Measurements from ENCODE around the gene LGALS3. TPM values are rescaled to one million over a fixed set of nuclear protein-coding genes. Genes with fewer than 3 reads are reported as not detected.
A peak's percentile ranks its signal among the peaks of the same experiment; 100 is the strongest.

Gene LGALS3
- total RNA-seq, 8 experiments from 2014 or later = 0.54 to 47.2 (median 16.2) TPM

DNA sequence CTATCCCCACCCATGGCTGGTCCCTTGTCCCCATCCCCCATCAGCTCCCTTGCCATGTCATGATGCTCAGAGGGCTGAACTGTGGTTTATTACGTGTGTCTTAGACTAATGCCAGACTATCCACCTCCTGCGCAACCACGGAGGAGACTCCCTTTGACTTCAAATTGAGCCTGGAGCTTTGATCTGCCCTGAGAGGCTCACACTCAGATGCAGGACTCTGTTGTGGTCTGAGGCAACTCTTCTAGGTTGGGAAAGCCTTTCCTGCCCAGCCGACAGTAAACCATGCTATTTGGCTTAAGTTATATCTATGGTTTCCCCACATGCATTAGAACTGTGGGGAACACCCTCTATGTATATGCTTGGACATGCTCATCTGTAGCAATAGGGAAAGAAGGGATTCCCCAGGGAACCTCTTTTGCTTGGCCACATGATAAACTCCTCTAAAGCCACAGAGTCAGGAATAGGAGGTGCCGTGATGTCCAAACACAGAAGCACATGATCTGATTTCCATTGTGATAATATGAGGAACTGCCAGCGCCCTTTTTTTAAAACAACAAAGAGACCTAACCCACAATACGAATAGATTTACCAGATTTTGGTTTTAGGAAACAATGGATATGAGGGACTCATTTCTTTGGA lies 11.1 kb upstream of the LGALS3 start:
- H3K4me1 ChIP-seq (replicated peaks in 1 of 2) = peaks cover 15 to 17% of the 10 kb centered on the region in 2 donors
- H3K27ac ChIP-seq = no peak overlapping the region

DNA sequence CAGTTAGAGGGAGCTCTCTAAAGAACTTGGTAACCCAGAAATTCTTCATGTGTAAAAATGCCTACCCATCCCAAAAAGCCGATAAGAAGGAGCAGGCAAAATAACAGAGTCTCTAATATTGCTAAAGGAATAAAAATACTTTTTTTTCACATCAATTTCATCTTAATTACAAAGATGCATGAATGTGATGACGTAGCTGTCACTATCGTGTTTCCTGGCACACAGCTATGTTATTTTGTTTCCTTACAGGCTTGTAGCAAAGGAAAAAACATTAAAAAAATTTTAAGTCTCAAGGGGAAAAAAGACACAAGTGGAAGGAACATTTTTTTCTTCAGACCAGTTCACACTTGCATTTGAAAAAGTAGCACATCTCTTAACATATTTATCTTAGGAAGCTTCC lies 10.3 kb upstream of the LGALS3 start:
- WGBS, 10 experiments = 29 to 100% (median 71%) methylated on average over 1 to 3 of the region's 3 CpGs; no CpG with 5 or more reads in 1 of the 10 experiments
- no peak overlapping the region for H3K4me3 ChIP-seq

More for the DNA sequence above, 11.1 kb upstream of the LGALS3 start:
- no peak overlapping the region for H3K4me3 ChIP-seq
- in situ Hi-C loops (cut with MboI; ENCODE audit: low pct_unique_long_range_greater_than_20kb in 2 of 9, low sequenced_read_pairs in 9 of 9, unreplicated experiment in 9 of 9) = no loop called here
- 0 to 100% (median 73%) methylated on average over 1 to 4 of the region's 7 CpGs; no CpG with 5 or more reads in 2 of the 10 experiments for WGBS, 10 experiments
- ATAC-seq (replicated peaks in 6 of 8) = peak in 6 of 8 experiments; percentile 14 to 80 (median 51)

DNA sequence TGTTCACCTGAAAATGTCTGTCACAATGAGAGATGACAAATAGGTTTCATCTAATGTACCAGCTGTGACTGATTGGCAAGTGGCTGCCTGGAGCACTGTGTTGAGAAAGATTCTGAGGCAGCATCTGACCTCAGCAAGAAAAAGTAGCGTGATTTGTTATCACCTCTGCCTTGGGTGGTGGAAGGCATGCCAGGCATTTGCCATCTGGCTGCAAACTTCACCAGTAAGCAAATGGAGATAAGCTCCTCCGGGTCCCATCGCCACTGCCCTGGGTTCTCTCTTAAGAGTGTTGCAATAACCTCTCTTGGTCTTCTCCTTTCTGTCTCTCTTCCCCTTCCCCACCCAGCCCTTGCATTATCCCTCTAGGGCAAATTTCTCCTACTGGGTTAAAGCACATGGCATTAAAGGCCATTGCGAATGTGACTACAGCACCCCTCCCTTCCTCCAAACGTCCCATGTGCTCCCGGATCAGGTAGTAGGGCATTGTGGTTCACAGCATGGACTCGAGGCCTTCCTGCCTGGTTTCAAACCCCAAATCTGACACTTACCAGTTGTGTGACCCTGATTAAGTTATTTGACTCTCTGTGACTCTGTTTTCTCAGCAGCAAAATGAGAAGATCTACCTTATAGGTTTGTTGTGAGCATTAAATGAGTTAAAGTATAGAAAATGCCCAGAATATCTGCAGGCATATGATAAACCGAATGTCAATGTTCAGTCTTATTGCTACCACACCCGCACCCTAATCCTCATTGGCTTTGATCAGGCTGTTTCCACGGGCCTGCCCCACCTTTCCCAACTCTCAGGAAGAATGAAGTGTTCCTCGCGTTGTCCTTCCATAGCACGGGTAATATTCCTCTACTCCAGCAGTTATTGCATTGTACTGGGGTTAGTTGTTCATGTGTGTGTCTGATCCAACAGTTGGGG lies 8.2 kb upstream of the LGALS3 start:
- WGBS, 10 experiments = 59 to 96% (median 74%) methylated on average over 3 to 10 of the region's 13 CpGs; no CpG with 5 or more reads in 1 of the 10 experiments
- Histone ChIP-seq H3K4me1 (replicated peaks in 1 of 2) (peaks cover 20 to 23% of the 10 kb centered on the region in 2 donors), H3K27ac (no peak overlapping the region), H3K4me3 (no peak overlapping the region)
- ATAC-seq (replicated peaks in 6 of 8) = peak in 1 of 8 experiments; percentile 19
- in situ Hi-C loops (cut with MboI; ENCODE audit: low pct_unique_long_range_greater_than_20kb in 2 of 9, low sequenced_read_pairs in 9 of 9, unreplicated experiment in 9 of 9) = no loop called here

More for the DNA sequence above, 10.3 kb upstream of the LGALS3 start:
- ATAC-seq (replicated peaks in 6 of 8) = no peak
- Histone ChIP-seq H3K27ac (no peak overlapping the region), H3K4me1 (replicated peaks in 1 of 2) (peaks cover 20 to 23% of the 10 kb centered on the region in 2 donors)
- in situ Hi-C loops (cut with MboI; ENCODE audit: low pct_unique_long_range_greater_than_20kb in 2 of 9, low sequenced_read_pairs in 9 of 9, unreplicated experiment in 9 of 9) = no loop called here

DNA sequence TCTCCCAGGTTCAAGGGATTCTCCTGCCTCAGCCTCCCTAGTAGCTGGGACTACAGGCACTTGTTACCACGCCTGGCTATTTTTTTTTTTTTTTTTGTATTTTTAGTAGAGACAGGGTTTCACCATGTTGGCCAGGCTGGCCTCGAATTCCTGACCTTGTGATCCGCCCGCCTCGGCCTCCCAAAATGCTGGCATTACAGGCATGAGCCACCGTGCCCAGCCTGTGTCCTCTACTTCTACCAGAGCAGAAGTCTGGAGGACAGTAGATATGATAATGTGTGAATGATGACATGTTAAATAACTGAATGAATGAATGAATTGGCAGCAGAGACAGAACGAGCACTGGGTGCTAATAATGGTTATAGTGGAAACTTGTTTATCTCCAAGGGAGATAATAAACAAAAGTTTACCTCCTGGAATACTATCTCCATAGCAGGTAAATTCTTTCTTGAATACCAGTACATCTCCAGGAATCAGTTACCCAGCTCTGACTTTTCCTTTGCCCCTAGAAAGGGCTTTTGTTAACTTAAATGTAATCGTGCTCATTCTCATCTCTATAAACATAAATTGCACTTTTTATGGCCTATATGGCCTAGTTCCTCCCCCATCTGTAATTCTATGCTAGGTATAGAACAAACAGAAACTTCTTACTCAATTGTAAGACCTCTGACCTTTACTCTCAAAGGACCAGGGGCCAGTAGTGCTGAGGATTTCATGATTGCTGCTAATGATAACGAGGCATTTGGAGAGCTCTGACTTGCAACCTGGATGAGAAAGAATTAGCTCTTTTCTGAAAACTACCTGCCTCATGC lies 7.2 kb upstream of the LGALS3 start:
- H3K4me1 ChIP-seq (replicated peaks in 1 of 2) = peaks cover 20 to 23% of the 10 kb centered on the region in 2 donors
- no peak overlapping the region for H3K27ac ChIP-seq
- WGBS, 10 experiments = 75 to 98% (median 82%) methylated on average over 1 to 6 of the region's 9 CpGs; no CpG with 5 or more reads in 1 of the 10 experiments
- no peak for ATAC-seq (replicated peaks in 6 of 8)
- H3K4me3 ChIP-seq = no peak overlapping the region
- in situ Hi-C loops (cut with MboI; ENCODE audit: low pct_unique_long_range_greater_than_20kb in 2 of 9, low sequenced_read_pairs in 9 of 9, unreplicated experiment in 9 of 9) = no loop called here

DNA sequence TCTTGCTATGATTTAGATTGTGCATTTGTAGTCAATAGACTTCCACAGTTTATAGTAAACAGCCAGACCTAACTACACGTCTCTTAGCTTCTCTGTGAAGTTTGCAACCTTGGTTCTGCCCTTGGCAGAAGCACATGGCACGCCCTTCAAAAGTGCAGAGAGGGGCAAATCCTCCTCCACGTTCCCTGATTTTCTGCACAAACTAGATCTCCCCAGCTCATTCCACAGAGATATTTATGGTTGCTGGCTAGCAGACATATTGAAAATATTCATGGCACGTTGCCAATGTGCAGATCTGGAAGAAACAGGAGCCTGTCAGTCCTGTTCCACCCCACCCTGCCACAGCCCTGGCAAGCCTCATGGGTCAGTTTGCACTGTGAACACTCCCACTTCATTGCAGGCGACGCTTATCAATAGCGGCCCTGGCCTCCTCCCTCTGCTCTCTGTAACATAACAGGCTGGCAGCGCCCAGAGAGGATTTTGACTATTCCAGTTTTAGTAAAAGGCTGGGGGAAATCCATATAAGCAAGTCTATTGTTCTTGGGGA lies 6.5 kb upstream of the LGALS3 start:
- in situ Hi-C loops (cut with MboI; ENCODE audit: low pct_unique_long_range_greater_than_20kb in 2 of 9, low sequenced_read_pairs in 9 of 9, unreplicated experiment in 9 of 9) = no loop called here
- peak; percentile 62 to 93 (median 79) for ATAC-seq (replicated peaks in 6 of 8)
- H3K4me1 ChIP-seq (replicated peaks in 1 of 2) = peaks cover 20 to 25% of the 10 kb centered on the region in 2 donors
- 7 to 93% (median 76%) methylated on average over 2 to 7 of the region's 8 CpGs; no CpG with 5 or more reads in 6 of the 10 experiments for WGBS, 10 experiments
- peak overlapping the region in 1 of 2 donors; percentile 25 for H3K27ac ChIP-seq
- no peak overlapping the region for H3K4me3 ChIP-seq

DNA sequence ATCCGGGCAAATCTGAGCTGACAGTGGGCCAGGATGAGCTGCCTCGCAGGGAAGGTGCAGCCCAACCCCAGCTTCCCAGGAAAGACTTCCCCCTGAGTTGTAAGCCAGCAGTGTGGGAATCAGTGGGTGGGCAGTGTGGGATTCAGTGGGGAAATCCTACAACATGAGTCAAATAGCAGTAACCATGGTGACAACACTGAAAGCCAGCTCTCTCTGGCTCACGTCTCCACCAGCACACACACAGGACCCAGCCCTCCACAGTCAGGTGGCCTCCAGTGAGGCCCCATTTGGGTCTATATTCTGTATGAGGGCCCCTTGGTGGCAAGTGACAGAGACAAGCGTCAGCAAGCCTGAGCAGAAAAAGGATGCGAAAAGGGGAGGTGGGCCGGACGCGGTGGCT lies 6.0 kb upstream of the LGALS3 start:
- Histone ChIP-seq H3K4me1 (replicated peaks in 1 of 2) (peaks cover 16 to 22% of the 10 kb centered on the region in 2 donors), H3K4me3 (no peak overlapping the region), H3K27ac (peak overlapping the region in 1 of 2 donors; percentile 25)
- peak; percentile 16 to 95 (median 91) for ATAC-seq (replicated peaks in 6 of 8)
- in situ Hi-C loops (cut with MboI; ENCODE audit: low pct_unique_long_range_greater_than_20kb in 2 of 9, low sequenced_read_pairs in 9 of 9, unreplicated experiment in 9 of 9) = no loop called here
- WGBS, 10 experiments = 50 to 100% (median 58%) methylated on average over 1 to 4 of the region's 8 CpGs; no CpG with 5 or more reads in 5 of the 10 experiments

DNA sequence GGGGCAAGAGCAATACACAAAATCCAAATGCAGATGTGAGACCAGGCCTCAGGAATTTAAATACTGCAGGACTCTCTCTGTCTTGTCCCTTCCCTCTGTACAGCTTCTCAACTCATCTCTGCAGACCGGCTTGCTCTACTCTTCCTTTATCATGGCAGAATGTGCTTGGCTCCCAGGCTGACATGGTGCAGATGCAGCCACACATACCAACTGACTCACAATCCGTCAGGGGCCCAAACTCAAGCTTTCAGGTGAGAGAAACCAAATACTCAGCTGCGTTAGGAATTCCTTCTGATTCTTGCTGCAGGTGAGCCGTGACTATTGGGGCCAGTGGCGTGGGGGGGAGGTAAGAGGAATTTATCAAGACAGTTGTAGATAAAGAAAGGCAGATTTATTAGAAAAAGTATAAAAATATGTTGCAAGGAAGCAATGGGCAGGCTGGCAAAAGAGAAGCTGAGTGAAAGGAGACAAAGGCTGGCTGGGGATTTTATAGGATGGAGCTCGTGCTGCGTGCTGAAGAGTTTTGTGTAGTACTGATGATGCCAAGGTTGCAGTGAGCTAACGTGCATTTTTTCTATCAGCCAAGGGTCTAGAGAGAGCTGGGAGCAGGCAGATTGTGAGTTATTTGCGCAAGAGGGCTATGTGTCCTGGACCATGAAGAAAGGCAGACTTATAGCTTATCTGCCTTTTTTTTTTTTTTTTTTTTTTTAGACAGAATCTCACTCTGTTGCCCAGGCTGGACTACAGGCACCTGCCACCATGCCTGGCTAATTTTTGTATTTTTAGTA lies 5.0 kb upstream of the LGALS3 start:
- no peak for ATAC-seq (replicated peaks in 6 of 8)
- H3K4me3 ChIP-seq = no peak overlapping the region

DNA sequence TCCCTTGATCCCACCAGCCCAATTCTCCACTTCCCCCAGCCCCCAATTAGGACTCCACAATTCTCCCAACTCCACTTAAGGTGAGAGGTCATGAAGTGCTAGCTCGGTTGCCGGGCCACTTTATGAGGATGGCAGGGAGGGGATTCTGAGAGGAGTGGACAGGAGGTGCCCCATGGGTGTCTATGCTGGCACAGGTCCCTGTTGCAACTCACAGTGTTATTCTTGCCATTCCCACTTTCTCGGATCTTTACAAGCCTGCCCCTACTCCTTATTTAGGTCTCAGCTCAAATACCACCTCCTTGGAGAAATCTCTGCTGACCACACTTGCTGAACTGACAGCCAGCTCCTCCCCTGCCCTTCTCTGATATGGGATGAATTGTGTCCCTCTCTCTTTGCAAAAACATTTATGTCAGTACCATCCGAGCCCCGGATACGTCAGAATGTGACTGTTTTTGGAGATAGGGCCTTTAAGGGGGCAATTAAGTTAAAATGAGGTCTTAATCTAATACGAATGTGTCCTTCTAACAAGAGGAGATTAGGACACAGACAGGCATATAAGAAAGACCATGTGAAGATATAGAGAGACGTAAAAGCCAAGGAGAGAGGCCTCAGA lies 4.2 kb upstream of the LGALS3 start:
- H3K4me1 ChIP-seq (replicated peaks in 1 of 2) = peaks cover 14 to 18% of the 10 kb centered on the region in 2 donors
- no peak overlapping the region for H3K4me3 ChIP-seq
- ATAC-seq (replicated peaks in 6 of 8) = no peak
- 77 to 100% (median 91%) methylated on average over 1 to 5 of the region's 8 CpGs; no CpG with 5 or more reads in 1 of the 10 experiments for WGBS, 10 experiments
- H3K27ac ChIP-seq = no peak overlapping the region
- in situ Hi-C loops (cut with MboI; ENCODE audit: low pct_unique_long_range_greater_than_20kb in 2 of 9, low sequenced_read_pairs in 9 of 9, unreplicated experiment in 9 of 9) = no loop called here

More for the DNA sequence above, 5.0 kb upstream of the LGALS3 start:
- Histone ChIP-seq H3K4me1 (replicated peaks in 1 of 2) (peaks cover 14 to 18% of the 10 kb centered on the region in 2 donors), H3K27ac (no peak overlapping the region)
- WGBS, 10 experiments = 70 to 100% (median 93%) methylated on average over 4 to 8 of the region's 9 CpGs; no CpG with 5 or more reads in 1 of the 10 experiments
- in situ Hi-C loops (cut with MboI; ENCODE audit: low pct_unique_long_range_greater_than_20kb in 2 of 9, low sequenced_read_pairs in 9 of 9, unreplicated experiment in 9 of 9) = no loop called here

DNA sequence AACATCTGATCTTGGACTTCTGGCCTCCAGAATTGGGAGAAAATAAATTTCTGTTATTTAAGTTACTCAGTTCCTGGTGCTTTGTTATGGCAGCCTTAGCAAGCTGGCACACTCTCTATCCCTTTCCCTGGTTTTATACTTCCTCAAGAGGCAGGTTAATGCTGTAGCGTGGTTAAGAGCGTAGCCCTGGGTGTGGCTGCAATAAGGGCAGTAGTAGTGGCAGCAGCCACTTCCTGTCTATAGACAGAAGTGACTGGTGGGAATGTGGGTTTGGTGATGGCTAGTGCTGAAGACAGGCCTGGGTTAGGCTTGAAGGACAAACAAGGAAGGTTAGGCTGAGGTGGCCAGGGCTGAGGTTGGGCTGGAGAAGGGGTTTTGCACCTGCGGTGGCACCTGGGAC lies 3.6 kb upstream of the LGALS3 start:
- Histone ChIP-seq H3K27ac (no peak overlapping the region), H3K4me1 (replicated peaks in 1 of 2) (peaks cover 14 to 18% of the 10 kb centered on the region in 2 donors), H3K4me3 (no peak overlapping the region)
- ATAC-seq (replicated peaks in 6 of 8) = no peak
- in situ Hi-C loops (cut with MboI; ENCODE audit: low pct_unique_long_range_greater_than_20kb in 2 of 9, low sequenced_read_pairs in 9 of 9, unreplicated experiment in 9 of 9) = no loop called here
- 75 to 100% (median 97%) methylated on average over 1 to 3 of the region's 3 CpGs; no CpG with 5 or more reads in 6 of the 10 experiments for WGBS, 10 experiments

DNA sequence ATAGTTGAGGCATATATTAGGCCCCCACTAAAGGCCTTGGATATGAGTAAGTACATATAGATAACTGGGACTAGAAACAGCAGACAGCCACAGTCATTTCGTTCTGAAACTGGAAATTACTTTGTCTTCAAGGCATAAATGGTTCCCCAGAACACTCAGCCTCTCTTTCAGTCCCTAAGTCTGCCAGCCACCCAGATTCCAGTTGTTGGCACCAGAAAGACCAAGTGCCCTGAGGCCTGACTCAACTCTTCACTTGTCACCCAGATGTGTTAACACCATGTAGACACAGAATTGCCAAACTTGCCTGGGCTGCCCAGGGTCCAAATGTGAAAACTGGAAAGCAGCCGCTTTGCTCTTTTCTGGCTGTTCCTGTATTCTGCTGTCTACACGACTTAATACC lies 3.0 kb upstream of the LGALS3 start:
- no peak overlapping the region for H3K27ac ChIP-seq
- in situ Hi-C loops (cut with MboI; ENCODE audit: low pct_unique_long_range_greater_than_20kb in 2 of 9, low sequenced_read_pairs in 9 of 9, unreplicated experiment in 9 of 9) = no loop called here
- WGBS, 10 experiments = 43 to 79% (median 74%) methylated on average over 2 to 3 of the region's 3 CpGs; no CpG with 5 or more reads in 3 of the 10 experiments
- ATAC-seq (replicated peaks in 6 of 8) = no peak
- peaks cover 14 to 18% of the 10 kb centered on the region in 2 donors for H3K4me1 ChIP-seq (replicated peaks in 1 of 2)
- no peak overlapping the region for H3K4me3 ChIP-seq

DNA sequence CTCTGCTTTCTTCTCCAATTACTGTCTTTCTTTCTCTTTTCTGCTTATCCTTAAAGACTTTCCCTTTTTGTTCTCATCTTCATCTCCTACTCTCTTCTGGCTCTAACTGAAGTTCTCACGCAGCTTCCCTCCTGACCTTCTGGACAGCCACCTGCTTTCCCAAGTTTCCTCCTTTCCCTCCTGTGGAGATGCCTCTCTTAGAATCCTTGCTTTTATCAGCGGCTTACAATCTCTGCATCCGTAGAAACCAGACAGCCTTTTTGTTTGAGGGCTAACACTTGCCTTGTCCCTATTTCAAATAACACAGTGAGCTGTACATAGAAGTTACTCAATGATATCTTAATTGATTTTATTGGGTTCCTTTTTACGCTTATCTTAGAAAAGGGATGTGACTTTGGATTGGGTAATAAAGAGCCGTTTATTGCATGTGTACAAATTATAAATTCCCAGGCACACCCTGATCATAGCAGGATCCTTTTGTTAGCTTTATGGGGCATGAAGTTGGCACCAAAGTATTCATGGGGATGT lies 2.1 kb upstream of the LGALS3 start:
- peaks cover 14 to 18% of the 10 kb centered on the region in 2 donors for H3K4me1 ChIP-seq (replicated peaks in 1 of 2)
- 34 to 97% (median 72%) methylated on average over 3 to 5 of the region's 5 CpGs for WGBS, 10 experiments
- no peak overlapping the region for H3K27ac ChIP-seq
- ATAC-seq (replicated peaks in 6 of 8) = no peak
- no peak overlapping the region for H3K4me3 ChIP-seq
- in situ Hi-C loops (cut with MboI; ENCODE audit: low pct_unique_long_range_greater_than_20kb in 2 of 9, low sequenced_read_pairs in 9 of 9, unreplicated experiment in 9 of 9) = no loop called here
